NCI-H2171 treated with DMSO at 0.1 percent for 48 hours (cell line): ENCODE results near the gene WASF3.
A peak's percentile ranks its signal among the peaks of the same experiment; 100 is the strongest.

Experiments
- DNase-seq: peaks from one replicate; lab custom pipeline; 2025; lab: John Stamatoyannopoulos, UW

WASF3 gene

GRCh38 chr13:26544707-26545106, 12.8 kb upstream of the WASF3 start:
- no peak for DNase-seq

- DNase-seq = no peak
These were observed 9.2 kb upstream of the WASF3 start for GRCh38 chr13:26548205-26548765.

- DNase-seq = no peak
These were observed 7.8 kb upstream of the WASF3 start for GRCh38 chr13:26549713-26550112.

- no peak for DNase-seq
These were observed 6.1 kb upstream of the WASF3 start for GRCh38 chr13:26551255-26551860.

GRCh38 chr13:26555413-26555812, 2.1 kb upstream of the WASF3 start:
- no peak for DNase-seq

- DNase-seq = no peak
These were observed 461 bp upstream of the WASF3 start for GRCh38 chr13:26557051-26557392.

- no peak for DNase-seq
These were observed 757 bp downstream of the WASF3 start for GRCh38 chr13:26558074-26558805.

- DNase-seq = no peak
These were observed 1.5 kb downstream of the WASF3 start for GRCh38 chr13:26558987-26559386.

- DNase-seq = no peak
These were observed 3.0 kb downstream of the WASF3 start for GRCh38 chr13:26560456-26560855.

GRCh38 chr13:26561067-26561466, 3.6 kb downstream of the WASF3 start:
- no peak for DNase-seq

GRCh38 chr13:26561651-26562511, 4.4 kb downstream of the WASF3 start:
- no peak for DNase-seq

- DNase-seq = no peak
These were observed 5.0 kb downstream of the WASF3 start for GRCh38 chr13:26562512-26562890.

- no peak for DNase-seq
These were observed 6.2 kb downstream of the WASF3 start for GRCh38 chr13:26563713-26564112.

- no peak for DNase-seq
These were observed 10.8 kb downstream of the WASF3 start for GRCh38 chr13:26568132-26568815.

GRCh38 chr13:26571518-26571917, 14.0 kb downstream of the WASF3 start:
- DNase-seq = no peak

GRCh38 chr13:26575244-26575643, 17.8 kb downstream of the WASF3 start:
- no peak for DNase-seq

- DNase-seq = no peak
These were observed 22.1 kb downstream of the WASF3 start for GRCh38 chr13:26579580-26579979.

- DNase-seq = no peak
These were observed 26.2 kb downstream of the WASF3 start for GRCh38 chr13:26583662-26584061.

GRCh38 chr13:26584713-26585112, 27.2 kb downstream of the WASF3 start:
- DNase-seq = no peak

- DNase-seq = peak; percentile 62
These were observed 27.7 kb downstream of the WASF3 start for GRCh38 chr13:26585136-26585535.

GRCh38 chr13:26587251-26587650, 29.8 kb downstream of the WASF3 start:
- no peak for DNase-seq

GRCh38 chr13:26589226-26589625, 31.7 kb downstream of the WASF3 start:
- DNase-seq = no peak
